EH (cell line): ENCODE measurements around the gene VRK2.
"Not testable (repeated sequence)": the region's sequence is repeated elsewhere in the genome, so short reads cannot be mapped to it uniquely, and the experiment has no call there.

Experiments
- DNase-seq: peaks from one replicate; pipeline ENCODE4 v3.0.0-alpha.2; 2015; ENCODE audit warnings: low read depth

The VRK2 gene

DNA sequence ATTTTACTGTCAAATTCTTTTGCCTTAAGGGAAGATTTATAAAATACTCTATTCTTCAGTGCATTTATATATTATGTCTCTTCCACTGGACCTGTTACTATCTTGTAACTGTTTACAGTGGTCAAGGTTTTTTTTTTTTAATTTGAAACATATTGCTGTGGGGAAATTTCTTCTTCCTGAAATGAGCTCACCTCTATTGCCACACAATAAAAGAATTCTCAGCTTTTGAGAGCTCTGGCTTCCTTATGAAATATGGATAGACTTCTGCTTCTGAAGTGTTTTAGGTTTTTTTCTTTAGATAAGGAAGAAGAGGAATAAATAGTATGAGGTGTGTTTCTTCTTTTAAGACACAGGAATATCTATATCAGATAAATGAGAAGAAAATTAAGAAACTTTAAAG lies 7.7 kb downstream of the VRK2 start:
- DNase-seq: no peak

DNA sequence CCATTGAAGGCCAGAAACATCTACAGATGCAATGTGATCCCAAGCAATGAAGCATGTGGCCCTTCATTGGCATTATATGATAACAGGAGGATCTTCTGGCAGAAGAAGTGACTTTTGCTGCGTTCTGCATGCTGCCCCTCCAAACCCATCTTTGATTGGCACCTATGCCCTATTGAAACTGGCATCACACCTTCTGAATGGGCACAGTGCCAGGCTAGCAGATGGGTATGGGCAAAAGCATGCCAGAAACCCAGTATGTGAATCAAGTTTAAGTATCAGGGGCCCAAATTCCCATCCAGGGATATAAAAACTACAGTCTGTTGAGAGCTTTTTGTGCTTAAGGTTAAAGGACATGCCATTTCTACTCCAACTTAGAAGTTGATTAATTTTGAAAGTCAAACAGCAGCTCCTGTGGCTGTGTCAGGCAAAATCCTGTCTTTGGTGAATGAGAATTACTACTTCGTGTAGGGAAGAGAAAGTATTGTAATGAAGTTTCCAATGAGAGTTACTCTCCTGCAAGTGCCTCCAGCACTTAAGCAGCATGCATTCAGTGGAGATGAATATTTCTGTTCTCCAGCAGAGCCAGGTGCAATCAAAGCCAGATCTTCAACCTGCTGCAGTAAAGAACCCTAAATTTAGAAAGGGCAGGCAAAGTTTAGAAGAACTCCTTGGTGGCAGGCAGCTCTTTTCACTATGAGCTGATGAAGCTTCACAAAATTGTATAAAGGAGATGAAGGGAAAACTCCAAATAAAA lies 8.6 kb downstream of the VRK2 start:
- DNase-seq: no peak

DNA sequence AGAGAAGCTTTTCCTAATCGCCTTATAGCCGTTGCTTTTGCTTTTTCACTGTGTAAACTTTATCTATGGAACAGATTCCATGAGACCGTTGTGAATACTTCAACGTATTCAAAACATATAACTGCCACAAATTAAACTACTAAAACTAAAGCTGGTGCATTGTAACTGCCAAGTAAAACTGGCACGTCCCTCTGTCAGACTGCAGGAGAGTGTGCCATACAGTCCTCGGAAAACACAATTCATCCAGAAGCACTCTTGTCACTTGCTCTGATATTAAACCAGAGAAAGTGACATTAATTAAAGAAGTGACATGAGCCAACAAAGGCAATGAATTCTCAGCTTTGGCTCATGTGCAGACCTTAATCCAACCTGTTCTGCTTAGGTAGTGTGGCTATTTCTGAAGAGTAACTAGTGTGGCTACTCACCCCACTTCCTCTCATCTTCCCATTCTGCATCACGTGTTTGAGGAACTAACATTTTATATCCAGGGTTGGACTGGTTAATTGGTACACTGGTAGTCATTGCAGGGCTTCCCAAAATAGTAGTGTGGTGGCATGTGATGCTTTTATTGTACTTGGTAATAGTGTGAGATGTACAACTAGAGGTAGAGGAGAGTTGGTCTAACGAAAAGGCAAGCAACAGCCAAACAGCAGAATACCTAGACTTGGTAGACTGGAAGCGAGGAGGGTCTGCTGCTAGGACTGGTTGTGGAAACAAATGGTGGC lies 9.7 kb downstream of the VRK2 start:
- DNase-seq: no peak

DNA sequence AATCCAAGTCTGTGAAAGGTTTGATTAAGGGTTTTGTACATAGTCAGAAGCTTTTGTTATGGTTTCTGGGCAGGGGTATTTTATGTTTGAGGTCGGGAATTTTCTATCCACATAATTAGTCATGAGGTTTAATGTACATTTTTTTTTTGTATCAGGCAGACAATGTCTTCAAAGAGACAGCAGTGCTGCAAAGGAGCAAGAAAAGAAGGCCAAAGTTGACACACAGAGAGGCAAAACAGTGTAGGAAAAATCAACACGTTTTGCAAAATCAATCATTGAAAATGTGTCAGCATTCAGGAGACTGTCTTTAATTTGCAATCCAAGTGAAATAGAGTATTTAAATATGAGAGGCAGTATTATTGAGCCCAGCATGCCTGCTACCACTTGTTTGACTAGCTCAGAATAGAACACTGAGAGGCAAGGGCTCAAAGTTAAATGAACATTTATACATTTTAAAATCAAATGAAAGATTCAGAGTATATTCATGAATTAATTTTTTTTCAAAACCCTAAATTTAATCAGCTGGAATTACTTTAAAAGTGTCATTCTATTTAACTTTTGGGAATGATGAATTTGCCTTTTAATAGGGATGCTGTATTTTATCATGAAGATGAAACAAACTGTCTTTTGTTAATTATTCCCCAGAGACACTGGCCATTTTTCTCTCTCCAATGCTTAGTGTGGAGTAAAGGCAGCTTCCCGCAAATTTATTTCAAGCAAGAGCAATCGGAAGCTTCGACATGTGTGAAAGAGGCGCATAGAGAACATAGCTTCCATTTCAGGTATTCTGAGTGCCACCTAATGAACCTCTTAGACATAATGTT lies 11.3 kb downstream of the VRK2 start:
- no peak for DNase-seq

DNA sequence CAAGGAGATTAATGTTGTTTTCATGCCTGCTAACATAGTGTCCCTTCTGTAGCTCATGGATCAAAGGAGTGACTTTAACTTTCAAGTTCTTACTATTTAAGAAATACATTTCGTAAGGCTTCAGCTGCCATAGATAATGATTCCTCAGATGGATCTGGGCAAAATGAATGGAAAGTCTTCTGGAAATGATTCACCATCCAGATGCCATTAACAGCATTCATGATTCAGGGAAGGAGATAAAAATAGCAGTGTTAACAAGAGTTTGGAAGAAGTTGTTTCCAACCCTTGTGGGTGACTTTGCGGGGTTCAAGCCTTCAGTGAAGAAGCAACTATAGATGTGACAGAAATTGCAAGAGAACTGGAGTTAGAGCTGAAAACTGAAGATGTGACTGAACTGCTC lies 17.0 kb downstream of the VRK2 start:
- DNase-seq: peak; percentile 86

DNA sequence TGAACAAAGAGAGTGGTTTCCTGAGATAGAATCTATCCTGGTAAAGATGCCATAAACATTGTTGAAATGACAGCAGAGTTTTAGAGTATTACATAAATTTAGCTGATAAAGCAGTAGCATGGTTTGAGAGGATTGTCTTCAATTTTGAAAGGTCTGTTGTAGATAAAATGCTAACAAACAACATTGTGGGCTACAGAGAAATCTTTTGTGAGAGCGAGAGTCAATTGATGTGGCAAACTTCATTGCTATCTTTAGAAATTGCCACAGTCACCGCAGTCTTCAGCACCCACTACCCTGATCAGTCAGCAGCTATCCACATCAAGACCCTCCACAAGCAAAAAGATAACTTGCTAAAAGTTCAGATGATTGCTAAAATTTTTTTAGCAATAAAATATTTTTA lies 17.5 kb downstream of the VRK2 start:
- no peak for DNase-seq

DNA sequence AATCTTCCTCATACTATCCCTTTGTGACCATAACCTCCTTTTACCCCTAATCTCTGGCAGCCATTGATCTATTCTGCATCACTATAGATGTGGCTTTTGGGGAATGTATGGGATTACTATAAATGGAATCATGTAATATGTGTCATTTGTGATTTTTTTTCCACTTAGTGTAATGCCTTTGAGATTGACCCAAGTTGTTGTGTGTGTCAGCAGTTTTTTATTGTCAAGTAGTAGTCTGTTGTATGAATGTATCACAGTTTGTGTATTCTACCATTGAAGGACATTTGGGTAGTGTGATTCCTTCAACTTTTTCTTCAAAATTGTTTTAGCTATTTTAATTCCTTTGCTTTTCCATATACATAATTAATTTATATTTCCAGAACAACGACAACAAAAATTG lies 18.6 kb downstream of the VRK2 start:
- no peak for DNase-seq

DNA sequence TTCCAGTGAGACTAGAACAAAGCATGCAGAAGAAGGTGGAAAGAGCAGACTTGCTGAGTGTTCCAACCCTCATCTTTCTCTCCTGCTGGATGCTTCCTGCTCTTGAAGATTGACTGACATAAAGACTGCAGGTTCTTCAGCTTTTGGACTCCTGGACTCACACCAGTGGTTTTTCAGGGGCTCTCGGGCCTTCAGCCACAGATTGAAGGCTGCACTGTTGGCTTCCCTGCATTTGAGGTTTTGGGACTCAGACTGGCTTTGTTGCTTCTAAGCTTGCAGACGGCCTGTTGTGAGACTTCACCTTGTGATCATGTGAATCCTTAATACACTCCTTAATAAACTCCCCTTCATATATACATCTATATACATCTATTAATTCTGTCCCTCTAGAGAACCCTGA lies 20.4 kb downstream of the VRK2 start:
- DNase-seq: no peak

DNA sequence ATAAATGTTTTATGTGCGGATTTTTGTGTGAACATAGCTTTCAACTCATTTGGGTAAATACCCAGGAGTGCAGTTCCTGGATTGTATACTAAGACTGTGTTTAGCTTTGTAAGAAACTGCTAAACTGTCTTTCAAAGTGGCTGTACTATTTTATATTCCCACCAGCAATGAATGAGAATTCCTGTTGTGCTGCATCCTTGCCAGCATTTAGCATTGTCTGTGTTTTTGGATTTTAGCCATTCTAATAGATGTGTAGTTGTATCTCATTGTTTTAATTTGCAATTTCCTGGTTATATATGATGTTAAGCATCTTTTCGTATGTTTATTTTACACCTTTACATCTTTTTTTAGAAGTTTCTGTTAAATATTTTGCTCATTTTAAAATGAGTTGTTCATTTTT lies 24.2 kb downstream of the VRK2 start:
- DNase-seq: no peak

DNA sequence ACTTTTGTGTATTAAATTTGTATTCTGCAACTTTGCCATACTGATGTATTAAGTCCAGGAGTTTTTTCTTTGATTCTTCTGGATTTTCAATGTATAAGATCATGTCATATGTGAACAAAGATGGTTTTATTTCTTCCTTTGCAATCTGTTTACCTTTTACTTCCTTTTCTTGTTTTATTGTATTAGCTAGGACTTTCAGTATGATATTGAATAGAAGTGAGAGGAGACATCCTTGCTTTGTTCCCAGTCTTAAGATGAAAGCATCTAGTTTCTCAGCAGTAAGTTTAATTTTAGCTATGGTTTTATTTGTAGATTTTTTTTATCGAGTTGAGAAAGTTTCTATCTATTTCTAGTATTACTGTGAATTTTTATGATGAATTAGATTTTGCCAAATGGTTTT lies 25.5 kb downstream of the VRK2 start:
- no peak for DNase-seq

DNA sequence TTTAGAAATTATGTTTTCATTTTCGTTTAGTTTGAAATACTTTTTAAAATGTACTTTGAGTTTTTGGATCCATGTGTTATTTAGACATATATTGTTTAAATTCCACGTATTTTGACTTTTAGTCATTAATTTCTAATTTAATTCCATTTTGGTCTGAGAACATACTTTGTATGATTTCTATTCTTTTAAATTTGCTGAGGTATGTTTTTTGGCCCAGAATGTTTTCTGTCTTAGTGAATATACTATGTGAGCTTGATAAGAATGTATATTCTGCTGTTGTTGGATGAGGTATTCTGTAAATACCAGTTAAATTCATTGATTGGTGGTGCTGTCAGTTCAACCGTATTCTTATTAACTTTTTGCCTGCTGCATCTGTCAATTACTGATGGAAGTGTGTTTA lies 26.4 kb downstream of the VRK2 start:
- DNase-seq: no peak

DNA sequence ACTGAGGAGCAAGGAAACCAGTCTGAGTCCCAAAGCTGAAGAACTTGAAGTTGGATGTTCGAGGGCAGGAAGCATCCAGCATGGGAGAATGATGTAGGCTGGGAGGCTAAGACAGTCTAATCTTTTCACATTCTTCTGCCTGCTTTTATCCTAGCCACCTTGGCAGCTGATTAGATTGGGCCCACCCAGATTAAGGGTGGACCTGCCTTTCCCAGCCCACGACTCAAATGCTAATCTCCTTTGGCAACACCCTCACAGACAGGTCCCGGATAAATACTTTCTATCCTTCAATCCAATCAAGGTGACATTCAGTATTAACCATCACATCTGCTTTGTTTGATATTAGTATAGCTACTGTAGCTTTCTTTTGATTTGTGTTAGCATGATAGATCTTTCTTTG lies 27.1 kb downstream of the VRK2 start:
- no peak for DNase-seq

DNA sequence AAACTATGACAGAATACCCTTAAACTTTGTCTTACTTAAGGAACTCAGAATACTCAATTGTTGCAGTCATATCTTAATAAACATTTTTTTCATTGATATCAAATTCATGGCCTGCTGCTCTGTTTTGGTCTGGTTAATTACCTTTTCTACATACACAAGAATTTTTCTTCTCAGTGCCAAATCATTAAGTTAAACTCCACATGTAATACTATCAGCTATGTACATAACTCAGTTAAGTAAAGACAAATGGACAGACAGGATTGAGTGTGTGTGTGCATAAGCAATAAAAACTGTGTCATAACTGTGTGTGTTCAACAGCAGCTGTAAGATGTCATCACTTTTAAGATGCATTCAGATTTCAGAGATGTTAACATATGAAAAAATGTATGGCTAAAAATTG lies 34.4 kb downstream of the VRK2 start:
- DNase-seq: peak; percentile 4

DNA sequence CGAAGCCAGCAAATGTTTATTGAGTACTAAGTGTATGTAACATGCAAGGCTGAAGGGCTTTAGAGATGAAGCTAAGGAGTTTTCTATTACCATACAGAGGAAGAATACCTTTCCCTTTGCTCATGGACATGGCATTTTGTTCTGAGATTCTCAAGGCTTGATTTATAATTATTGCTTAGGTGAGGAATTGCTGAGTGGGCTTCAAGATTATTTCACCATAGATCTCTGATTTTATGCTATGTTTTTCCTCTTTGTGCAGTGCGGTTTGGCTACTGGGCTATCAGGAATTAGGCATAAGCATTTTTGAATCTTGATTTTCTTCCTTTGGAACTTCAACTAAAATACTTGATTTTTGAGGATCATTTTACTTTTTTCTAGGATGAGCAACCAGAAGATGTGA lies 42.5 kb downstream of the VRK2 start:
- peak; percentile 7 for DNase-seq

DNA sequence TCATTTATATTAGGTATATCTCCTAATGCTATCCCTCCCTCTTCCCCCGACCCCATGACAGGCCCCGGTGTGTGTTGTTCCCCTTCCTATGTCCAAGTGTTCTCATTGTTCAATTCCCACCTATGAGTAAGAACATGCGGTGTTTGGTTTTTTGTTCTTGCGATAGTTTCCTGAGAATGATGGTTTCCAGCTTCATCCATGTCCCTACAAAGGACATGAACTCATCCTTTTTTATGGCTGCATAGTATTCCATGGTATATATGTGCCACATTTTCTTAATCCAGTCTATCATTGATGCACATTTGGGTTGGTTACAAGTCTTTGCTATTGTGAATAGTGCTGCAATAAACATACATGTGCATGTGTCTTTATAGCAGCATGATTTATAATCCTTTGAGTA lies 46.2 kb downstream of the VRK2 start:
- not testable (repeated sequence) for DNase-seq

DNA sequence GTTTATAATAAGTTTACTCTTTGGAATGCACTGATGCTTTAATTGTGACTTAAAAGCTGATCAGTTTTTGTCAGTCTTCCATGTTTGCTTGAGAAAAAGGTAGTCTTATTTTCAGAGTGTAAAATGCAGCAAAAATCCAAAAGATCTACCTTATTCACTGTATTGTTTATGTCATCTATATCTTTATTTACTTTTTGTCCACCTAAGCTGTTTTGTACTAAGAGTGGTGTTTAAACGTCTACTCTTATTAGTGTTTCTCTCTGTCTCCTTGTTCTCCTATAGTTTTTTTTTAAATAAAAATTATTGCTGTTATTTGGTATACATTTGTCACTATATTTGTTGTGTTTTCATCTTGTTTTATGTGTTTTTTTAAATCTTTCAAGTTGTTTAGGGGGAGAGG lies 50.4 kb downstream of the VRK2 start:
- no peak for DNase-seq

DNA sequence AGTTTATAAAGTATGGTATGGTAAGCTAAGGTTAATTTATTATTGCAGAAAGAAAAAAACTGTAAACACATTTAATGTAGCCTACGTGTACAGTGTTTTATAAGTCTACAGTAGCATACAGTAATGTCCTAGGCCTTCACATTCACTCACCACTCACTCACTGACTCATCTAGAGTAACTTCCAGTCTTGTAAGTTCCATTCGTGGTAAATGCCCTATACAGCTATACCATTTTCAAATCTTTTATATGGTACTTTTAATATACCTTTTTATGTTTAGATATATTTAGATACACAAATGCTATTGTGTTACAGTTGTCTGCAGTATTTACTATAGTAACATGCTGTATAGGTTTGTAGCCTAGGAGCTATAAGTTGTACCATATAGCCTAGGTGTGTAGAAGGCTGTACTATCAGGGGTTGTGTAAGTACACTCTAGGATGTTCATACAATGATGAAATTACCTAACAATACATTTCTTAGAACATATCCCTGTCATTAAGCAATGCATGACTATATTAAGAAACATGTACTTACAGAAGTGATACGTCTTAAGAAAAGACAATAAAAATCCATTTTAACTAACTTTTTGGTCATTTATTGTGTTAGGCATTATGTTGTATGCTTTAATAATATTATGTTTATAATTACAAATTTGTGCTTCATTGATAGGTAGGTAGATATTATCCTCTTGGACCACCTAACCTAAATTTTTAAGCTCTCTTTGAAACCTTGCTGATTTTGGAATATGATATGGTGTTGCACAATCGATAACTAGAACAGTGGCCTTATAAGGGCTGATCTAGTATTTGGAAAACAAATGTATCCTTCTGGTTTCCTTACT lies 51.9 kb downstream of the VRK2 start:
- DNase-seq: peak; percentile 51

DNA sequence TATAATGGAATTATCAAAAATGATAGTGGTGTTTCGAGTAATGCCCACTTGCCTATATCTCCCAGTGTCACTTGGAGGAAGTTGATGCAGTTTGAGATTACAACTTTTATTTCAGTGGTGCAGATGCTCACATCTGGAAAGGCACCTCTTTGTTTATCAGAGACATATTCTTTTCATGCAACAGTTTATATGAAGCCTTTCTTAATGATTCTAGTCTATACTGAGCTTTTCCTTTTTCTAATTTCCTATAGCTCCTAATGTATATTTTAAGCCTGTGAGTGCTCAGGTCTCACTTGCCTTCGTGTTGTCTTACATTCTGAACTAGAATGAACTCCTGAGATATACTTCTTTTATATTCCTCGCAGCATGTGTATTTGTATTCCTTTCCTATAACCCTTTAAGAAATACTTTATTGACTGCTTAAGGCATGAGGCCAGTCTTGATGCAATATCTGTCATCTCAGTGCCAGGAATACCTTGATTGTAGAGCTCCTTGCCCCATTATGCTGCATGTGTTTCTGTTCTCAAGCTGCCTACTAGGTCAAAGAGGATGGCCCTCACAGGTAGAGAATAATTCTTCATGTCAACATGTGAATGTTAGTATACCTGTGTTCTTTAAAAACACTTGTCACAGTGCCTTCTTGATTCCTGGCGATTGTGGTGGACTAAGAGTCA lies 52.6 kb downstream of the VRK2 start:
- DNase-seq: no peak

DNA sequence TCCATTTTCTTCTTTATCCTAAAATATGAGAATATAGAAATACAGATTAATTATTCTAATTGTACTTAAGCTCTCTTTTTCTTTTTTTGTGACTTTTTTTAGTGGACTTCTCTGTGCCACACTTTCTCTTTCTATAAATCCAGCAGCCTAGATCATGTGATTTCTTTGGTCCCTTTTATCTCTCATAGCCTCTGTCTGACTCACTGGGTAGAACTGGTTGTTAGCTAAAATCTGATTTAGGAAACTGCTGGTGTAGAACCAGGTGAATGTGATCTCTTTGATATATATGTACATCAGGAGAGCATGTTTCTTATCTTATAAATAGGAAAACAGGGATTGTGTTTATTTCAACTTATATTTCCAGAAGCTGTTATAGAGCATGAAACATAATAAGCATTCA lies 54.9 kb downstream of the VRK2 start:
- DNase-seq: no peak

DNA sequence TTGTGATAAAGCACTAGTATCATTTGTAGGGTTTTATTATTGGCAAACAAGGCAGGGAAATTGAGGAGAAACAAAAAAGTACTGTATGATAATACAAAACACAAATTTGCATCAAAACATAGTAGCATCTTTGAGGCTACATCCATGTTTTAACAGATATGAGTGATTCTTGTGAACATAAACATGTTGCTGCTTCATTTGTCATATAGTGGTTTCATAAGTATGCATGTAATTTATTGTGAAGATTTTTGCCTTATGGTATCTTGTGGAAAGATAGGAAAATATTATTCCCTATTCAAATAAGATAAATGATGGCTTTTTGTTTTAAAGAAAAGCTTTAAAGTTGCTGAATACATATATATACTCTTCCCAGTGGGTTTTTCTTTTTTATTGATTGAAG lies 60.3 kb downstream of the VRK2 start:
- DNase-seq: peak; percentile 21
